GM12874 (cell line): ENCODE data around the gene FOXP4.

Source experiments
- TF ChIP-seq, protein P1 (sequence below): IDR thresholded peaks from 2 replicates; pipeline ENCODE4 v1.5.1; 2011; ENCODE audit warnings: low read depth, mild to moderate bottlenecking, control low read depth, low read length, moderate library complexity; ENCODE audit not compliant: insufficient read depth

Gene FOXP4

GRCh38 chr6:41502917-41503671 lies 43.1 kb upstream of the FOXP4 start:
- TF ChIP-seq, protein P1, sequence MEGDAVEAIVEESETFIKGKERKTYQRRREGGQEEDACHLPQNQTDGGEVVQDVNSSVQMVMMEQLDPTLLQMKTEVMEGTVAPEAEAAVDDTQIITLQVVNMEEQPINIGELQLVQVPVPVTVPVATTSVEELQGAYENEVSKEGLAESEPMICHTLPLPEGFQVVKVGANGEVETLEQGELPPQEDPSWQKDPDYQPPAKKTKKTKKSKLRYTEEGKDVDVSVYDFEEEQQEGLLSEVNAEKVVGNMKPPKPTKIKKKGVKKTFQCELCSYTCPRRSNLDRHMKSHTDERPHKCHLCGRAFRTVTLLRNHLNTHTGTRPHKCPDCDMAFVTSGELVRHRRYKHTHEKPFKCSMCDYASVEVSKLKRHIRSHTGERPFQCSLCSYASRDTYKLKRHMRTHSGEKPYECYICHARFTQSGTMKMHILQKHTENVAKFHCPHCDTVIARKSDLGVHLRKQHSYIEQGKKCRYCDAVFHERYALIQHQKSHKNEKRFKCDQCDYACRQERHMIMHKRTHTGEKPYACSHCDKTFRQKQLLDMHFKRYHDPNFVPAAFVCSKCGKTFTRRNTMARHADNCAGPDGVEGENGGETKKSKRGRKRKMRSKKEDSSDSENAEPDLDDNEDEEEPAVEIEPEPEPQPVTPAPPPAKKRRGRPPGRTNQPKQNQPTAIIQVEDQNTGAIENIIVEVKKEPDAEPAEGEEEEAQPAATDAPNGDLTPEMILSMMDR: no peak

DNA sequence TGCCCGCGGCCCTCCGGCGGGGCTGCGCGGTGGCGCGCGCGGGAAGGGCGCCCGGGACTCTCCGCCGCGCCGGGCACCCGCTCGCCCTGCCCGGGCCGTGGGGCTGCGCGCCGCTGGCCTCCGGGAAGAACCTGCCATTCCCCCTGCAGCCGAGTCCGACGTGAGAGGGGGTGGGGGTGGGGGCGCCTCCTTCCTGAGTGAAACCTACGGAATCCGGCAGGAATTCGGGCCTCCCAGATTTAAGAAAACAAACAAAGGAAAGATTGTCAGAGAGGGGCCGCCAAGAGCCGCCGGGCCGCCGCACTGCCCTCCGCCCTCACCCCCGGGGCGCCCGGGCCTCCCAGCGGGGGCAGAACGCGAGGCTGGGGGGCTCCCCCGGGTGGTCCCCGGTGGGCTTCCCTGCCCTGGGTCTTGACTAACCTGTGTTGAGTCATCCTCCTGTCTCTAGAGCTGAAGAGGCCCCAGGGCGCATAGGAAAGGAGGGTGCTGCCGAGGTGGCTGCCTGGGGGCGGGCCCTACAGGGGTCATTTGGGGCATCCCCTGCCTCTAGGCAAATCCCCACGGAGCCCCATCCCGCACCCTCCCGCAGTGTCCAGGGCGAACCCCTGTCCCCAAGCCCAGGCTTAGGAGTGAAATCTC lies 42.2 kb upstream of the FOXP4 start:
- TF ChIP-seq, protein P1: no peak

GRCh38 chr6:41504466-41505121 lies 41.6 kb upstream of the FOXP4 start:
- TF ChIP-seq, protein P1: no peak

DNA sequence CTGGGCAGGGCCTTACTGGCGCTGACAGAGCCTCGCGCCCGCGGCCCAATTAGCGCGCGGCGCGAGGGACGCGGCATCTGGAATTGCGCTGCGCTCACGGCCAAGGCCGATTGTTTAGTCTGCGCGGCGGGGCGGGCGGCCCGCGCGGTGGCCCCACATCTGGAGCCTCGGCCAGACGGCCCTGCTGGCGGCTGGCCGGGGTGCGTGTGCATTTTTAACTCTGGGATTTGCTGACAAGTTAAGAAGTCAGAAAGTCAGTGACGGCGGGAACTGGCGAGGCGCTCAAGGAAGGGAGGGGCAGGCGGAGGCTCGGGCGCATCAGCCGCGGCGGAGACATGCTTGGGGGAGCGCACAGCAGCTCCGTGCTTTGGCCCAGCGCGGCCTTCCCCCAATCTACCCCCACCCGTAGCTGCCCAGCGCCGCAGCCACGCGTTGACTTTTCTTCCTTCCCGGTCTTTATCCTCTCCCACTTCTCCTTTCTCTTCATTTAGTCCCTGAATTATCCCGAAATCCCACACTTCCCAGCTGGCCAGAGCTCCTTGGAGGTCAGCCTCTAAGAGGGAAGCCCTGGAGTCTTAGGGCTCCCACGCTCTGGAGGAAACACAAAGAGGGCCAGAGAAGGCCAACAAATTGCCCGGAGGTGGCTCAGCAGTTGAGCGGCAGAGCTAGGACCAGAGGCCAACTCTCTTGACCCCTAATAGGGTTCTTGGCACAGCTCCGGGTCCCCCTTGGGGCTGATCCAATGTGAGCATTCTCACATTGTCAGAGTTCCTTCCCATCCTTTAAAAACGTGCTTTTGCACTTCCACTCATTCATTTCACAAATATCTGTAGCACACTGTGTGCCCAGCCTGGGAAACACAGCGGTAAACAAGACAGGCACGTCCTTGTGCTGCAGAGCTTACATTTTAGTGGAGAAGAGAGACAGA lies 40.8 kb upstream of the FOXP4 start:
- TF ChIP-seq, protein P1: no peak

GRCh38 chr6:41508479-41508878 lies 37.7 kb upstream of the FOXP4 start:
- TF ChIP-seq, protein P1: no peak

- TF ChIP-seq, protein P1: no peak
Measured at GRCh38 chr6:41509580-41509979, 36.6 kb upstream of the FOXP4 start.
